WTC11 (cell line): ENCODE measurements around the gene CYP19A1.

ENCODE experiments used
- ATF3 ChIP-seq: sonication (generic); formaldehyde crosslinking; conservative IDR thresholded peaks from 2 replicates; pipeline ENCODE4 v1.8.1; 2022; ENCODE audit warnings: mild to moderate bottlenecking, missing genetic modification reagents
- CTCF ChIP-seq: fragments of 200-600 bp; IDR thresholded peaks from 2 replicates; pipeline ENCODE4 v1.8.0; 2022; ENCODE audit warnings: antibody characterized with exemption
- IRF2 ChIP-seq: sonication (generic); formaldehyde crosslinking; IDR thresholded peaks from 2 replicates; pipeline ENCODE4 v1.8.0; 2022; ENCODE audit warnings: low read depth, missing genetic modification reagents, borderline replicate concordance
- MAX ChIP-seq: sonication (generic); formaldehyde crosslinking; IDR thresholded peaks from 2 replicates; pipeline ENCODE4 v1.8.0; 2022; ENCODE audit warnings: mild to moderate bottlenecking, missing genetic modification reagents
- MLX ChIP-seq: sonication (generic); formaldehyde crosslinking; IDR thresholded peaks from 2 replicates; pipeline ENCODE4 v1.8.1; 2023; ENCODE audit warnings: mild to moderate bottlenecking, missing genetic modification reagents, moderate library complexity
- SP1 ChIP-seq: sonication (generic); formaldehyde crosslinking; conservative IDR thresholded peaks from 2 replicates; pipeline ENCODE4 v1.8.1; 2022; ENCODE audit warnings: missing genetic modification reagents
- TEAD4 ChIP-seq: sonication (generic); formaldehyde crosslinking; IDR thresholded peaks from 2 replicates; pipeline ENCODE4 v1.8.0; 2022; ENCODE audit warnings: mild to moderate bottlenecking, missing genetic modification reagents
- USF1 ChIP-seq: sonication (generic); formaldehyde crosslinking; IDR thresholded peaks from 2 replicates; pipeline ENCODE4 v1.8.0; 2022; ENCODE audit warnings: mild to moderate bottlenecking, missing genetic modification reagents
- ZBTB43 ChIP-seq: sonication (generic); formaldehyde crosslinking; IDR thresholded peaks from 2 replicates; pipeline ENCODE4 v1.8.1; 2023; ENCODE audit warnings: mild to moderate bottlenecking, missing genetic modification reagents
- ZMAT4 ChIP-seq: fragments of 250-450 bp; sonication (Bioruptor Pico); IDR thresholded peaks from 2 replicates; pipeline ENCODE4 v1.9.0; 2021; ENCODE audit warnings: mild to moderate bottlenecking
- ZNF416 ChIP-seq: fragments of 250-450 bp; sonication (Bioruptor Pico); IDR thresholded peaks from 2 replicates; pipeline ENCODE4 v1.9.0; 2021; ENCODE audit warnings: mild to moderate bottlenecking, inconsistent platforms

GRCh38 chr15:51172193-51172592, 166.2 kb downstream of the CYP19A1 start:
- TF ChIP-seq SP1 (CRISPR knock-in tag) (no peak), MLX (CRISPR knock-in tag) (no peak), MAX (CRISPR knock-in tag) (no peak), ZMAT4 (CRISPR knock-in tag) (no peak), ATF3 (no peak), CTCF (no peak), TEAD4 (CRISPR knock-in tag) (no peak), ZBTB43 (no peak), IRF2 (CRISPR knock-in tag) (no peak), ZNF416 (no peak), USF1 (no peak)
